Measurements from ENCODE around the gene PRSS23. TPM values are rescaled to one million over a fixed set of nuclear protein-coding genes. Genes with fewer than 3 reads are reported as not detected.

The PRSS23 gene
- total RNA-seq, 1 experiment from 2014 or later = 3.8 TPM

DNA sequence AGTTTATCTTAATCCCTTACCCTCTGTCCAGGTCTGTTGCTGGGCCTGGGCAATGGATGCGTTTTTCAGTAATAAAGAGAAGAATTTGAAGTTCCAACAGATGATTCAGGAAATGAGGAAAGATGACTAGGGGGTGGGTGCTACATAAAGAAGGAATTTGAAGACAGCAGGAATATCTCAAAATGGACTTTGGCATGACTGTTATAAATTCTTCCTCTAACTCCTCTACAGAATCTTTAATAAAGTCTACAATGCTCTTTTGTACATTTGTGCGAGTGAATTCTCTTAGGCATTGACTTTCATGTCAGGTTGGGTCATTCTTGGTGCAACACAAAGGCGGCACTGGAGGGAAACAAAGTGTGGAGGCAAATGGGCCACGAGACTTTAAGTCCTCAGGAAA, 35.1 kb upstream of the PRSS23 start:
- DNase-seq (ENCODE audit: low read depth, low spot score) = no peak
- no peak for ATAC-seq
- RAD21 ChIA-PET (ENCODE audit: low non-redundant PET in 1 of 2, low total read pairs in 2 of 2, uncharacterized antibody in 2 of 2, unreplicated experiment in 2 of 2) = no interaction called here

DNA sequence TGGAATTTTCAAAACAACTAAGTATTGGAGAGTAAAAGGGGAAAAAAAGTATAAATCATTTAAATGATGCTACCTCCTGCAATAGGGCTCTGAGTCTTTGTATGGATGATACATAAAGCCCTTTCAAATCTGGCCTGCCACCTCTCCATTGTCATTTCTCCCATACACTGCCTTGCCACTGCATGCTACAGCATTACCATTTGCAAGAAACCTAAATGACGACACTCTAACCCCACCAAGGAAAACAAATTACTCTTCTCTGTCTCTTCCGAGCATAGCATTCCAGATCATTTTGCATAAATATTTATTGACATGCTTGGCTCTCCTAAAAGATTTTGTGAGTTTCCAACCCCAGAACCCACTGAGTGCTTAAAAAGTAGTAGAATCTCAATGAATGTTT, 34.5 kb upstream of the PRSS23 start:
- intact Hi-C loops (cut with micrococcal nuclease) = no loop called here
- RAD21 ChIA-PET (ENCODE audit: low non-redundant PET in 1 of 2, low total read pairs in 2 of 2, uncharacterized antibody in 2 of 2, unreplicated experiment in 2 of 2) = no interaction called here
- no peak overlapping the region for H2AFZ ChIP-seq (ENCODE audit: low read depth, low read length, poor library complexity, severe bottlenecking)

More for the DNA sequence above, 35.1 kb upstream of the PRSS23 start:
- H3K4me3 ChIP-seq (replicated peaks in 1 of 2; ENCODE audit: low read depth in 1 of 2, low read length in 2 of 2) = no peak overlapping the region
- intact Hi-C loops (cut with micrococcal nuclease) = no loop called here
- H3K79me2 ChIP-seq (ENCODE audit: insufficient read depth, low read length) = no peaks in the 10 kb centered on the region
- H4K20me1 ChIP-seq (ENCODE audit: insufficient read depth) = no peaks in the 10 kb centered on the region
- BruUV-seq (replicated peaks) = no TSS peak
- TF ChIP-seq SRF (IDR thresholded peaks at IDR 0.05; ENCODE audit: low read depth) (no peak), SP1 (IDR thresholded peaks at IDR 0.05; ENCODE audit: low read depth) (no peak), FOSL1 (IDR thresholded peaks at IDR 0.05; ENCODE audit: low read depth) (no peak)
- H3K4me1 ChIP-seq (ENCODE audit: control insufficient read depth in 1 of 2, insufficient read depth in 2 of 2, low read length in 2 of 2) = no peaks in the 10 kb centered on the region
- no peaks in the 10 kb centered on the region for H3K9me3 ChIP-seq (ENCODE audit: control insufficient read depth in 1 of 2, insufficient read depth in 1 of 2, low read depth in 1 of 2, low read length in 2 of 2)
- no peak overlapping the region for H3K9ac ChIP-seq (ENCODE audit: low read length)
- no peak overlapping the region for H3K4me2 ChIP-seq (ENCODE audit: low read length)
- no peaks in the 10 kb centered on the region for H3K9me2 ChIP-seq (ENCODE audit: insufficient read depth)
- ChIA-PET POLR2A (no interaction called here), CTCF (no interaction called here)
- H3K27me3 ChIP-seq (ENCODE audit: insufficient read depth, low read length) = no peaks in the 10 kb centered on the region
- no peak overlapping the region for H2AFZ ChIP-seq (ENCODE audit: low read depth, low read length, poor library complexity, severe bottlenecking)
- no peak overlapping the region for H3K27ac ChIP-seq (ENCODE audit: low read depth, low read length)
- H3K36me3 ChIP-seq (ENCODE audit: control insufficient read depth in 1 of 2, insufficient read depth in 2 of 2, low read length in 2 of 2) = no peaks in the 10 kb centered on the region

More for the DNA sequence above, 34.5 kb upstream of the PRSS23 start:
- no peaks in the 10 kb centered on the region for H3K36me3 ChIP-seq (ENCODE audit: control insufficient read depth in 1 of 2, insufficient read depth in 2 of 2, low read length in 2 of 2)
- ATAC-seq = no peak
- no peaks in the 10 kb centered on the region for H3K9me3 ChIP-seq (ENCODE audit: control insufficient read depth in 1 of 2, insufficient read depth in 1 of 2, low read depth in 1 of 2, low read length in 2 of 2)
- no peak for TF ChIP-seq YY1 (IDR thresholded peaks at IDR 0.05; ENCODE audit: extremely low read depth, insufficient replicate concordance, low read depth, low read length)
- TF ChIP-seq ZFX (IDR thresholded peaks at IDR 0.05) = no peak
- TF ChIP-seq TCF7L2 (IDR thresholded peaks at IDR 0.05; ENCODE audit: borderline replicate concordance, extremely low read depth, insufficient read depth, insufficient read length) = no peak
- no peak for TF ChIP-seq ELF1 (IDR thresholded peaks at IDR 0.05; ENCODE audit: borderline replicate concordance, low read depth)
- TF ChIP-seq JUND (IDR thresholded peaks at IDR 0.05) = no peak
- TF ChIP-seq, protein P1, sequence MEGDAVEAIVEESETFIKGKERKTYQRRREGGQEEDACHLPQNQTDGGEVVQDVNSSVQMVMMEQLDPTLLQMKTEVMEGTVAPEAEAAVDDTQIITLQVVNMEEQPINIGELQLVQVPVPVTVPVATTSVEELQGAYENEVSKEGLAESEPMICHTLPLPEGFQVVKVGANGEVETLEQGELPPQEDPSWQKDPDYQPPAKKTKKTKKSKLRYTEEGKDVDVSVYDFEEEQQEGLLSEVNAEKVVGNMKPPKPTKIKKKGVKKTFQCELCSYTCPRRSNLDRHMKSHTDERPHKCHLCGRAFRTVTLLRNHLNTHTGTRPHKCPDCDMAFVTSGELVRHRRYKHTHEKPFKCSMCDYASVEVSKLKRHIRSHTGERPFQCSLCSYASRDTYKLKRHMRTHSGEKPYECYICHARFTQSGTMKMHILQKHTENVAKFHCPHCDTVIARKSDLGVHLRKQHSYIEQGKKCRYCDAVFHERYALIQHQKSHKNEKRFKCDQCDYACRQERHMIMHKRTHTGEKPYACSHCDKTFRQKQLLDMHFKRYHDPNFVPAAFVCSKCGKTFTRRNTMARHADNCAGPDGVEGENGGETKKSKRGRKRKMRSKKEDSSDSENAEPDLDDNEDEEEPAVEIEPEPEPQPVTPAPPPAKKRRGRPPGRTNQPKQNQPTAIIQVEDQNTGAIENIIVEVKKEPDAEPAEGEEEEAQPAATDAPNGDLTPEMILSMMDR (IDR thresholded peaks at IDR 0.05 in 2 of 3, conservative IDR thresholded peaks at IDR 0.05 in 1 of 3; ENCODE audit: borderline replicate concordance in 1 of 3, insufficient read depth in 1 of 3, low read depth in 2 of 3, low read length in 2 of 3) = no peak
- TF ChIP-seq ZNF274 (IDR thresholded peaks at IDR 0.05; ENCODE audit: low read depth, low read length) = no peak
- TF ChIP-seq, protein P2, sequence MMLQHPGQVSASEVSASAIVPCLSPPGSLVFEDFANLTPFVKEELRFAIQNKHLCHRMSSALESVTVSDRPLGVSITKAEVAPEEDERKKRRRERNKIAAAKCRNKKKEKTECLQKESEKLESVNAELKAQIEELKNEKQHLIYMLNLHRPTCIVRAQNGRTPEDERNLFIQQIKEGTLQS (IDR thresholded peaks at IDR 0.05) = no peak
- no peak for DNase-seq (ENCODE audit: low read depth, low spot score)
- no TSS peak for BruUV-seq (replicated peaks)
- no peaks in the 10 kb centered on the region for H3K79me2 ChIP-seq (ENCODE audit: insufficient read depth, low read length)
- no peaks in the 10 kb centered on the region for H3K9me2 ChIP-seq (ENCODE audit: insufficient read depth)
- H3K4me2 ChIP-seq (ENCODE audit: low read length) = no peak overlapping the region
- no peak overlapping the region for H3K9ac ChIP-seq (ENCODE audit: low read length)
- H3K27ac ChIP-seq (ENCODE audit: low read depth, low read length) = no peak overlapping the region
- H4K20me1 ChIP-seq (ENCODE audit: insufficient read depth) = no peaks in the 10 kb centered on the region
- ChIA-PET POLR2A (no interaction called here), CTCF (no interaction called here)
- no peaks in the 10 kb centered on the region for H3K4me1 ChIP-seq (ENCODE audit: control insufficient read depth in 1 of 2, insufficient read depth in 2 of 2, low read length in 2 of 2)
- H3K27me3 ChIP-seq (ENCODE audit: insufficient read depth, low read length) = no peaks in the 10 kb centered on the region
- H3K4me3 ChIP-seq (replicated peaks in 1 of 2; ENCODE audit: low read depth in 1 of 2, low read length in 2 of 2) = no peak overlapping the region
